ENCODE measurements around the gene TMEM252.

The TMEM252 gene, protein sequence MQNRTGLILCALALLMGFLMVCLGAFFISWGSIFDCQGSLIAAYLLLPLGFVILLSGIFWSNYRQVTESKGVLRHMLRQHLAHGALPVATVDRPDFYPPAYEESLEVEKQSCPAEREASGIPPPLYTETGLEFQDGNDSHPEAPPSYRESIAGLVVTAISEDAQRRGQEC

DNA sequence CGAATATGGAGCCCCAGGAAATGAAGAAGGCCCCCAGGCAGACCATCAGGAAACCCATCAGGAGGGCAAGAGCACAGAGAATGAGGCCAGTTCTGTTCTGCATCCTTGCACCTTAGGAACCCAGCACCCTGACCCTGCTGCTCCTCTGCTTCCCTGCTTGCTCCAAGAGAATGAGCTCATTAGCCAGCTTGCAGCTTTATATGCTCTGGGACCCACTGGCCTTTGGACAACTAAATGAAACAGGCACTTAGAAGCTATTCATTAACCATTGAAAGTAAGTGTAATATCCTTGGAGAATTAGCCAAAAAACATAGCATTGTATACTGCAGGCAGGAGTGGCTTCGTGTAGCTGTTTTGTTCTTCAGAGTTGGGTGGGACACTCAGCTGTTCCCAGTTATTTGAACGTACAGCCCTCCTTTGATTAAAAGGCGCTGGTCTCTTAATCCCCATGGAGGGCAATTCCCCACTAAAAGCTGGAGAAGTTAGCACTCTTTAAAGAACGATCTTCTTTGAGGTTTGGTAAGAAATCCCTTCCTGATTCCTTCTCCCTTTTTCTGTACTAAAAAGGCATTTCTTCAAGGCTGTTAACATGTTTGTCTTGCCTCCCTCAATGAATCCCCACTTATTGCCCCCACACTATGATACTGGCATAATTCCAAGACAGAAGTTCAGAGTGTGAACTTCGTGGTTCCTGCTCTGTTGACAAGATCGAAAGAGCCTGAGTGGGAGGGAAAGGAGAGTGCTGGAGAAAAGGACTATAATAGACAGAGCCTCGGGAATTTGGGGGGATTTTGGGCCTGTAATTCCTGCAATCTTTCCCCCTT is at the start of gene TMEM252:
Gene TMEM252 (minus strand): TSS at position 172 of the 824 bp plus-strand sequence. CDS start 69 bp downstream, at position 103.
- no peak for DNase-seq

DNA sequence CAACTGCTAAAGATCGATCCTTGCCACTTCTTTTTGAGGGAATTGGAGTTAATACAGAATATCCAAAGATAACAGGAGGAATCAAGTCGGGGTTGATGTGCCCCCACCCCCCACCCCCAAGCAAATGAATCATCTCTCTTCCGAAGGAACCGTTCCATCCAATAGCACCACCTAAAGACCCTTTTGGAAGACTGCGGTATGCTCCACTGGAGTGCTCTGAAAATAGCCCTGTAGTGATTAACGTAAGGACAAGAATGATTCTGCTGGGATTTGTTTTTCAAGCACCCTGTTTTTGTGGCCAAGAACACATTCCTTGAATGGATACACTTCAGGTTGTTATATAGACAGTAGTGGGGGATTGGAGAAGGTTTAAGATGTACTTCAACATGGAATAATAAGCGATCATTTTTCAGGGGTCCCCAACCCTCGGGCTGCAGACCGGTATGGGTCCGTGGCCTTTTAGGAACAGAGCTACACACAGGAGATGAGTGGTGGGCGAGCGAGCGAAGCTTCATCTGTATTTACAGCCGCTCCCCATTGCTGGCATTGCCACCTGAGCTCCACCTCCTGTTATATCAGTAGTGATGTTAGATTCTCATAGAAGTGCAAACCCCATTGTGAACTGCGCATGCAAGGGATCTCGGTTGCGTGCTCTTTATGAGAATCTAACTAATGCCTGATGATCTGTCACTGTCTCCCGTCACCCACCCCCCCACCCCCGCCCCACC is 44.5 kb upstream of the TMEM252 start:
- no peak for DNase-seq

DNA sequence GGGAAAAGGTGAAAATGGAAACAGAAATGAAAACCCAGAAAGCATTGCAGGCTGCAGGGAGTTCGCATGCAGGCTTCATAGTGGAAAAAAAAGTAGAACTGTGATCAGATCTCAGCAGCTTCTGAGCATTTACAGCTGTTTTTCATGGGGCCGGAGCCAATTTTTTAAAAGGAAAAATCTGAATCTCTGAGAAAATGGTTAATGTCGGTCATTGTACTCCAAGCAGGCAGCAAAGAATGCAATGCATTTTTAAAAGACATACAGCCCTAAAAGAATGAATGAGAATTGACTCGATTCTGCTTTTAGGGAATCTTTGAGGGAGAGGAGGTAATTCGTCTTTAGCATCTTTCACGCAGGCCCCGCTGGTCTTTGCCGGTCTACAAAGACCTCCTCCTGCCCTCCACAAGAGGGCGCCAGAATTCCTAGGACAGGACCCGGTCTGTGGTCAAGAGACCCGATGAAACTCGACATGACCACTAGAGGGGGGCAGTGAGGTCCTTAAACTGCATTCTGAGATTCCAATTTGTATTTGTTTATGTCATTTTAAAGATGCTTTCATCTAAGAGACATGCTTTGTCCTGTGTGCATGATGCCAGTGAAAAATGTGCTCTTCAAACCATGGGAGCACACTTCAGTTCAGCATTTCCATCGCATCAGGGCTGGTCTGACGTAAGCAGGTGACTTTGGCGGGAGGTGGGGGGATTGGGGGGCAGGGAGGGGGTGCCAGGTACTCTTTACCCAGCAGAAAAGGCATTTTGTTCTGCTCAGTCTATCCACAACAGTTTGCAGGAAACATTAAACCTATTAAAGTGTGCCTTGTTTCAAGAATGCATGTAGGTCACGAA is 43.7 kb upstream of the TMEM252 start:
- peak; percentile 78 to 88 for DNase-seq

DNA sequence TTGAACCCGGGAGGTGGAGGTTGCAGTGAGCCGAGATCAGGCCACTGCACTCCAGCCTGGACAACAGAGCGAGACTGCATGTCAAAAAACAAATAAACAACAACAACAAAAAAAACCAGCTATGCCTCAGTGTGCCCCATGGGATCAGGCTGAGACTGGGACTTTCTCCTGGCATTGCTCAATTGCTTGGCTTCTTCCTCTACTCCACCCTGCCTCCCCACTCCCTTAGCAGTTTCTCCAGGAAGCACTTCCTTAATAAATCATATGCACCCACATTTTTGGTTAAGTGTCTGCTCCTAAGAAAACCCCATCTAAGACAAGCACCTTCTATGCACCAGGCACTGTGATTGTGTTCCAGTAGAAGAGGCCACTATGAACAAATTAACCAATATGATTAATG is 41.0 kb upstream of the TMEM252 start:
- no peak for DNase-seq

DNA sequence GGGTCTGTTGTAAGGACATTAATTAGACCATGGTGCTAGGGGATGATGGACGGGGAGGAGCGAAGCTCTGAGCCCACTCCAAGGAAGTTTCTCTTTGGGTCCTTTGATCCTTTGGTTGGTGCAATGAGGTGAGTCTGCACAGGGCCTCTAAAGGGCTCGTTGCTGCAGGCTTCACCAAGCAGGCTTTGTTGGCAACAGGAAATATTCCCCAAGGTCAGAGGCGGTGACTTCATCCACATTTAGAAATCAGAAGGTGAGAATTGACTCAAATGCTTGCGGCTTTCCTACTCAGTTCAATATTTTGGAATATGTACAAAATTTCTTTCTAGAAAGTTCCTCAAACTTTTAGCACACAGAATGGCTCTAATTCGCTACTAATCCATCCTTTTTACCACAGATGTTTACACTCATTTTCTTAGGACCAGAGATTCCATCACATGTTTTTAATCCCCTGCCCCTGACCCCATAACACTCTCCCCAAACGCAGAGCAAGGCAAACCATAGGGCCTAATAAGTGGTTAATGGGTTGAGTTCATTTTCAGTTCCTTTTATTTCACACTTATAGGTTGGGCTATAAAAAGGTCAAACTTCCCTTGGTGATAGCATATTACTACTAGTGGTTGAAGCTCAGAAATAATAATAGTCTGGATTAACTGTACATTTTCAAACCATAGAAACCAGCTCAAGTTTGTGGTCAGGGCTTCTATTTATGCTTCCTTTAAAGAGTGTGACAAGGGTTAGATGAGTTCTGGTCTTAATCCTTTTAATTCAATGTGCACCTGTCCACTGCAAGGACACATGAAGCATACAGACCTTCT is 37.3 kb upstream of the TMEM252 start:
- no peak for DNase-seq

DNA sequence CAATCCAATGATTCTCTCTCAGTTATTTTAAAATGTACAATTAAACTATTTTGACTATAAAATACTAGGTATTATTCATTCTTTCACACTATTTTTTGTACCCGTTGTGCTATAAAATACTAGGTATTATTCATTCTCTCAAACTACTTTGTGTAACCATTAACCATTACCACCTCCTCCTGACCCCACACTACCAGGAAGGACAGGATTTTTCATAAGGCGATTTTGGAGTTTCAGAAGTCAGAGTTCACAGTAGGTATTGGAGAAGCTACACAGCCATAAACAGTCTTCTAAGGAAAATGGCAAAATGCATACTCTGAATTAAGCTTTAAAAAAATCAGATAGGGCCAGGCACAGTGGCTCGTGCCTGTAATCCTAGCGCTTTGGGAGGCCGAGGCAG is 35.1 kb upstream of the TMEM252 start:
- DNase-seq = no peak

DNA sequence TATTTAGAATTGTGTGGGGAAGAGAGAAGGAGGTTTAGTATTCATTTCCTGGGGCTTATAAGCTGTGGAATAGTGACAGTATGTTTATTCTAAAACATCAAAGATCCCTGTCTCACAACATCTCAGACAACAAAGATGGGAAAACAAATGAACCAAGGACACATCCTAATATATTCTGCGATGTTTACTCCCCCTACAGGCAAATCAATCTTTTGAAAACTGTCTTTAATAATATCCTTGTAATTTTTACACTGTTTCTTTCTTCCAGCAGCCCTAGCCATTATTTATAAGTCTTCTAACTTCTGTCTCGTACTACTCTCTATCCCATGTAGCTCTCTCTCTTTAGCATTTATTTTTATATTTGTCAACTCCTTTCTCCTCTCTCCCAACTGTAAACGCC is 33.5 kb upstream of the TMEM252 start:
- no peak for DNase-seq

DNA sequence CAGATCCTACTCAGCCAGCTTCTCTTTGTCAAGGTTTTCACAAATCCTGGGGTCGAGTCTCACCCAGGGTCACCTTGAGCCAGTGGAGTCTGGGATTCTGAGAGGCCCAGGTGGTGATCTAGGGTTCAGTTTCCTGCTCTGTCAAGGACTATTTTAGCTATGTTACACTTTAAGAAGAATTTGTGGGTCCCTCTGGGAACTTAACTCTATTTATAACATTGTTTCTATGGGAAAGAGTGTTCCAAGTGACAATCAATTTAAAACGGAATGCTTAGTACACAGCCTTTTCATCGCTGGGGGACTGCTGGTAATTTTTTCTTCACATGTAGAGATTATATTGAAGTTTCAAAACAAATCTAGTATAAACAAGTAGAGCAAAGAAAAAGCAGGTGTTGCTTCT is 26.9 kb upstream of the TMEM252 start:
- DNase-seq = no peak

DNA sequence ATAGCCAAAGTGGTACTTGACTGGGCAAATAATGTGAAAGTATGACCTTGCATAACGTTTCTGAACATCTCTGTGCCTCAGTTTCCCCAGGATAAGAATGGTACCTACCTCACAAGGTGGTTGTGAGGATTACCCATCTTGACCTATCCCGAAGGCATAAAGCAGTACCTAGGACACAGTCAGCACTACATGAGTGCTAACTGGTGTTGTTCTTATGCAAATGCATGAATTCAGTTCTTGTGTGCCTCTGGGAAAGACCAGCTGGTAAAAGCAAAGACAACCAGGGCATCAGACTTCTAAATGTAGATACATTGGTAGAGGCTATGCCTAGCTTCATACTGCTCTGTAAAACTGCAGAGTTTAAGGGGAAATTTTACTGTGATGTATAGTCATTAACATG is 21.8 kb upstream of the TMEM252 start:
- DNase-seq = no peak

DNA sequence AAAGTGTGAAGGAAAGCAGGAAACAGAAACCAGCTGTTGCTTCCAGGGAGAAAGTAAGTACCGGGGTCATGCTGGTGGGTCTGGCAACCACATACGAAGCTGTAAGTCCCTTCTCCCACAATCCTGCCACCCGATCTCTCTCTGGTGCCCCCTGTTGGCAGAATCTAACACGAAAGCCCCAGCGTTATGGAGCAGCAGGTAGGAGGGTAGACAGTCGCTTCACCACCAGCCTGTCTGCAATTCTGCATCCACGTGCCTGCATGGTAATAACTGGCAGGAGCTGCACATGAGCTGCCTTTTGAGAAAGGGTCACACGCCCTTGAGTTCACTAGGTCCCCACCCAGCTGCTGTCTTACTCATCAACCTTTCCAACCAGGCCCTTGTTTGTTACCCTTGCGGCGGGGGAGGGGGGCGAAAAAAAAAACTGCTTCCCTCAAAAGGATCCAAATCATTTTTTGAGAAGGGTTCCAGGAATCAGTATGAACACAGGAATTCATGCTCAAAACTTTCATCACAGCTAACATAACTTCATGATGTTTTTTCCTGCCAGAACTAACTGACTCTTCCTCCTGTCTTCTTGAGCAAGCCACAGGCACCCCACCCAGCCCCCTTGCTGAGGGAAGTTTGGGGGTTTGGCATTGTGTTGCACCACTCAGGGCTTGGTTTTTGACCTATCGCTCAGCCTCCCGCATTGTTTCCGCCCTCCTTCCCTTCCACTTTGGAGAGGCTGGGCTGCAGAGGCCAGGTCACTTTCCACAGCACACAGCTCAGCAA is 19.6 kb upstream of the TMEM252 start:
- DNase-seq = peak; percentile 53 to 66

DNA sequence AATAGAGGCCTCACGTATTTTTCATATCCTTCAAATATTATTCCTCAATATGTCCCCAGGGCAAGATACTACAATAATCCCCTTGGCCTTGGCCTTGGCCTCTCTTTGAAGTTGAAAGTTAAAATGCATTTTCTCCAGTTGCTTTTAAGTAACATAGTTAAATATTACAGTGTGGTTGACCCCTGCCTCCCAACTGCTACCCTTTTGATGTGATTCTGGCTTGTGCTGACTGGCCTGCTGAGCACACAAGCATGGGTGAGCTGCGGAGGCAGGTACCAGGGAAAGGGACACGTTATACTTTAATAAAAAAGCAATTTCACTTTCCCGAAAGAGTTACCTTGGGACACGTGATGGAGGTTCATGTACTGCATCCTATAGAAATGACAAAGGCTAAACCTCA is 17.9 kb upstream of the TMEM252 start:
- no peak for DNase-seq

DNA sequence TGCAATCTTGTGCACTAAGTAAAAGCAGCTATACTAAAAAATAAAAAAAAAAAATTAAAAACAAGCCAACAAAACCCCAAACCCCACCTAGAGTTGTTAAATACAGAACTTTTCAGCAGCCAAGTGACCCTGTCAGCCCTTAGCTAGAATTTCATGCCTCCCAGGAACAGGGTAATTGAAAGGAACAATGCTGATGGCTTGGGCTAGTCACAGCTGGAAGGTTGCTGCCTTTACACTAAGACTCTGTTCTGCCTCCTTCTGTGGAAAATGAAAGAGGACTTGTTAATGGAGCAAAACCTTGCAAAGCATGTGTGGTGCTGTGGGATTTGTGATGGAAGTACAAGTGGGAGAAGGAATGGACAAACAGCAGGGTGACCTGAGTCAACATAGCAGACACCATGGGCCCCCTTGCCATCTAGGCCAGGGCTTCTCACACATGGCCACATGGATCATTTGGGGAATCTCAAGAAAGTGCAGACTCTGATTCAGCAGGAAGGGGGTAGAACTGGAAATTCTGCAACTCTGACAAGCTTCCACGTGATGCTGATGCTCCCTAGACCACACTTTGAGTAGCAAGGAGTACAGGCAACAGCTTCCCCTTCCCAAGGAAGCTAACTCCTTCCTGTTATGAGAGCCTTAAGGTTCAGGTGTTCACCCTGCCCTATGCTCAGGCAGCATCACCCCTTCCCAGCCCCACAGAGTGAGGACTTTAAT is 14.9 kb upstream of the TMEM252 start:
- DNase-seq = no peak

DNA sequence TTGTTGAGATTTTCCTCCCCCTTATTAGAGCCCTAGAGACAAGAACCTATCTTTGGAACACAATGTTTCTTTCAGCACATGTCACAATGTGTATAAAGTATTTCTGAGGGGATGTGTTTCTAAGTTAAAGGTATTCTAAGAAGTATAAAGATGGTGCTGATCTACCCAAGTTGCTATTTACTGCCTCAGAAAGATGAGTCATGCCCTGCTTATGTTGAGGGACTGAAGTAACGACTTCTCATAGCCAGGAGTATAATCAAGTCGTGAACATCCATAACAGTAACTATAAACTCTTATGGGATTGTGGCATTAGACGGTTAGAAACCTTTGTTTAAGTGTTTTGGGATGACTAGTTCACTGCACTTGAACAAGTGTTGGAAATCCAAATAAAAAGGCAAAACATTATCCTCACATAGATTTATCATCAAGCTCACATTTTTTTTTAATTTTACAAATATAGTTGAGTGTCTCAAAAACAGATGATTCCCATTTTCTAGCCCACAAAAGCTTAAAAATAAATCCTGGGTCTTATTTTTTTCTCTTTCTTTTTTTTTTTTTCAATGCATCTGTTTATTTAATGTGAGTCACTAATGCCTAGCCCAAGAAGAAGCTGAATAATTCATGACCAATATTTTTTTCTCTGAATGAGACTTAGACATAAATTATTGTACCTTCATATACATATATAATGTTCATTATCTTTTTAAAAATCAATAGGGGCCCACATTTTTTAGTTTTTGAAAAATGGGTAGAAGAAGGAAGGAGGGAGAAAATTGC is 12.2 kb upstream of the TMEM252 start:
- no peak for DNase-seq

DNA sequence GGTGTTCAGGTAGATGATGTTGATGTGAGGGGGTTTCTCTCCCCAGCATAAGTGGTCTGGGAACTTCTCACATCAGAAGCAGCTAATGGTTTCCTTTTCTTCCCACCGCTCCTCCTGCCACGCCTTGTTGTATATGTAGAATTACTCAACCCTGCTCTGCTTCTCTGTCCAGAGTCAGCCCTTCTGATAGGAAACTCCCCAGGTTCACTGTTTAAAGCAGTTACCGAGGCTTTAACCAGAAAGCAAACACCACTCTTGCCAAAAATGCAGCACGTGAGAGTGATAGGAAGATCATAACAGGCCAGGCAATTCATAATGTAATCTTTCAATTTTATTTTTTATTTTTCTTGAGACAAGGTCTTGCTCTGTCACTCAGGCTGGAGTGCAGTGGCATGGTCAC is 10.5 kb upstream of the TMEM252 start:
- DNase-seq = no peak

DNA sequence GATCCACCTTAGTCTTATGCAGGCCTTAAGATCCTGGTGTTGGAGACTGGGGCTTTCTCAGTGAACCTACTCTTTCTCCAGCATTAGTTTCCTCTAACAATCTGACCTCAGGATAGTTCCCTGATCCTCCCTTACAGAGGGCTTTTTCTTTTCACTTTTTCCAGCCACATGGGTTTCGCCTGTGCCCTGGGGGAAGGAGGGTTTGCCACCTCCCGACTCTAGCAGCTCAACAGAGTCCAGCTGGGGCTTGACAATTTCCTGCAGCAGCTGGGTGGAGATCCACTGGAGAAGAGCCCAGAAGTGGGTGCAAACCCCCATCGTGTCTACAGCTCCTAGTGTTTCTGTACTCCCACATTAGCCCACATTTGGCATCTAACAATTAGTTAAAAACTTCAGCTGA is 7.6 kb upstream of the TMEM252 start:
- DNase-seq = no peak

DNA sequence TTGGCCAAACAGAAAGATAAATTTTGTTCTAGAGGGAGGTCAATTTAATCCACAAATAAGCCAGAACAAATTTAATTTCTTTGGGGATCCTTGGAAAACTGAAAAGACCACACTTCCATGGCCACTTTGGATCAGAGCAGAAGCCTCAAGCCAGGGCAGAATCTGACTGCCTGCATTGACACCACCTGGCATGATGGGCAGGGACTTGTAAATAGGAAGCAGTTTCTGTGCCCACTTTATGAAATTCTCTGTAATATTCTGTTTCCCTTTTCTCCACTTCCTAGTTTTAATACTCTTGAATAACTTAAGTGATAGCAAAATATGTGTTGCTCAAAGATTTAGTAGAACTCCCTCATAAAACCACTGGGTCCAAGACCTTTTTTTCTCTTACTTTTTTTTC is 6.7 kb upstream of the TMEM252 start:
- DNase-seq = no peak

DNA sequence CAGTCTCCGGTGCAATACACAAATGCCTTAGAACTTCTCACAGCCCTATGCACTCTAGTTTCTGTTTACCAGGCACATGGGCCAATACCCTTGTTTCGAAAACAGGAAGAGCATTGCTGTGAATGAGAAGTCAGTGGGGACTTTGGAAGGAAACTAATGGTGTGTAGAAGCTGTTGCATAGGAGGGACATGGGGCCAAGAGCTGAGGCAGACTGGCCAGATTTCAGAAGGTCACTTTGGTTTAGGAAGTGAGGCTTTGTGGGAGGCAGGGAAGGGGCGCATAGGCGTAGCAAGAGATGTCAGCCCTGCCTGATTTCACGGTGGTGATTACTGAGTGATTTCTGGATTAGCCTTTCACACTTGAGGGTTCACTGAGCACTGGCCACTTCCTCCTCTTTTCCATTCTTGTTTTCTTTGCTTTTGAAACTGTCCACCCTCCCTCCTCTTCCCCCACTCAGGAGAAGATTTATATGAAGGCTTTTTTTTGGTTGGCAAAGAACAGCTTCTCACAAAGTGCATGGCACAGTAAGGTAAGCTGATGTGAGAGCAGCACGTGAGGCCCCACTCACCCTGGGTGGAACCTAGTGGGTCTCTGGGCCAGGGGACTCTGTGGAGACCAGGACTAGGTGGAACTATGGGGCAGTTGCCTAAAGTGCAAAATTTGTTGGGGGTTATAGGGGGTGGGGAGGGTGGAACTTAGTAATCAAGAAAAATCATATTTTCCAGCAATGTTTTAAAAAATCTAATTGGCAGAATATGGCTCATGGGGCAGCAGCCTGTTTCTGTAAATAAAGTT is 6.1 kb upstream of the TMEM252 start:
- DNase-seq = no peak

DNA sequence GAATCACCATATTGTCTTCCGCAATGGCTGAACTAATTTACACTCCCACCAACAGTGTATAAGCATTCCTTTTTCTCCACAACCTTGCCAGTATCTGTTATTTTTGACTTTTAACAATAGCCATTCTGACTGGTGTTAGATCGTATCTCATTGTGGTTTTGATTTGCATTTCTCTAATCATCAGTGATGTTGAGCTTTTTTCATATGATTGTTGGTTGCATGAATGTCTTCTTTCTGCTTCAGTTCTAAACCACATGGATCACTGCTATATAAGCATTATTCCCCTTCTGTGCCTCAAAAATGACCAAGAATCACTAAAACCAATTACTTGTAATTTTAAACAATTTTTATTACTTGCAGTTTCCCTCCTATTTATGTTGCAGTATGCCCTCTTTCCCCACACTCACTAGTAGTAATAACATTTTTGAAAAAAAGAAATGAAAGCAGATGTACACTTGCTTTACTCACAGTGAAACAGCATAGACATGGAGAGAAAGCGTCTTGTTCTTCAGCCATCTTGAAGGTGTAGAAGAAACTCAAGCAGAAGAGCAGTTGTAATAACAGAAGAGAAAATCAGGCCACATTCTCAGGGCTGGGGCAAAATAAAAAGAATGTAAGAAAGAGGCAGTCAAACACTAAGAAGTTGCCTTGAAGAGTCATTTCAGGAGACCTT is 4.5 kb upstream of the TMEM252 start:
- no peak for DNase-seq
